Measurements from ENCODE around the gene CD40LG.

GRCh38 chrX:136635235-136635634 is 12.7 kb upstream of the CD40LG start:
- TF ChIP-seq CTCF (IDR thresholded peaks at IDR 0.05) (no peak), POLR2AphosphoS5 (IDR thresholded peaks at IDR 0.05) (no peak), POLR2A (IDR thresholded peaks at IDR 0.05) (no peak)
